G401 (cell line): ENCODE data around the gene ZNF580. TPM values are rescaled to one million over a fixed set of nuclear protein-coding genes. Genes with fewer than 3 reads are reported as not detected.

Experiments
- DNase-seq: peaks from one replicate; pipeline ENCODE4 v3.0.0-alpha.2; 2015; ENCODE audit warnings: low spot score
- in situ Hi-C: cut with HindIII; loops from 2 replicates; pipeline ENCODE4 v1.10.0; 2016; ENCODE audit warnings: low sequenced_read_pairs, mixed read lengths
- total RNA-seq: library from RNA; depleted of rRNA; stranded (reverse); fragments of >200 nt; shearing (Covaris generic); gene quantifications from 2 replicates; pipeline ENCODE4 v1.2.3, GENCODE V29; 2014; rRNA removed

ZNF580 gene, protein sequence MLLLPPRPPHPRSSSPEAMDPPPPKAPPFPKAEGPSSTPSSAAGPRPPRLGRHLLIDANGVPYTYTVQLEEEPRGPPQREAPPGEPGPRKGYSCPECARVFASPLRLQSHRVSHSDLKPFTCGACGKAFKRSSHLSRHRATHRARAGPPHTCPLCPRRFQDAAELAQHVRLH
- 5.1 and 17.4 TPM in 2 replicates for total RNA-seq

DNA sequence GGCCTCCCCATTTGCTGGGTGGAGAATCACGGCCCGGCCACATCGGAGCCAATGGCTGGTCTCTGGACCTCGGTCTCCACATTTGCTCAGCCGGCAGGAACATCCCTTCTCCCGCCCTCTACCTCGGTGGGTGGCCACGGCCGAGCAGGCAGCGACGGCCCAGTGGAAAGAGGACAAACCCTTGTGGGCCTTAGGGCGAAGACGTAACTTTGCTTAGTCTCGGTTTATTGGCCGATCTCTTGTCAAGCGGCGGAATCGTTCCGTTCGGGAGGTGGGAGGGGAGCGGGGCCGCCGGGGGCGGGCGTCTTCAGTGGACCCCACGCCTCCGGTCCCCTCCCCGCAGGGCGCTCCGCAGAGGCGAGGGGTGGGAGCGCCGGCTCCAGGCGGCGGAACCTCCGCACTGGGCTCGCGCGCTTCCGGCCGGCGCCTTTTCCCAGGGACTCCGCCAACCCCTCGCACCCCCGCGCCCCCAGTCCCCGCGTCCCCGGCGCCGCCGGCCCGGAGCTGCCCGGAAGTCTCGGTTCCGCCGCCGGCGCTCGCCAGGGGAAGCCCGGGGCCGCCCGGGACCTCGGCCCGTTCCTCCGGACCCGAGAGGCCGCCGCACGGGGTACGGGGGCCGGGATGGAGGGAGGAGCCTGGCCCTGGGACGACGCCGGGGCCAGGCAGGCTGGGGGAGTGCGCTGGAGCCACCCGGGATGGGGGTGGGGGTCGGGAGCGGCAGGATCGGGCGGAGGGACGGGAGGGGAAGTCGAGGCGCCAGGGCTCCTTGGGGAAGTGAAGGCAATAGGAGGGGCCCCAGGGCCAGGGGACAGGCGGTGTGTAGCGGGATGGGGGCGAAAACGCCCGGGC is at the start of gene ZNF580:
Gene ZNF580, plus strand, starts transcription at position 426 of the 849 bp plus-strand sequence. CDS start 1,507 bp downstream, outside the sequence.
- in situ Hi-C loops = no loop called here
- DNase-seq = peak; percentile 60

DNA sequence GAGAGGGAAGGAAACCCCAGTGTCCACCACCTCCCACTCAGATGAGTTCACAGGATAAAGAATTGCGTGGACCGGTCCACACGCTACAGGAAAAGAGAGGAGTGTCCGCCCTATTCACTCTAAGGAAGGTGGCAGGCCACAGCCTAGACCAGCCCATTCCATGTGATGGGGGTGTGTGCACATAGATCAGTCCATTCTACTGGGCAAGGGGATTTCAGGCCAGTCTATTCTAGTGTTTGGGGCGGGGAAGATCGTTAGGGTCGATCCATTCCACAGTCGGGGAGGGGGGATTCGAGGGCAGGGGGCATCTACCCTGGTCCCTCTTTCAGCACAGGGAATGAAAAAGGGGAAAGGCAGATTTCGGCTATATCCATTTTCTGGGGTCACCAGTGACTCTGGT is 49.2 kb upstream of the ZNF580 start:
- DNase-seq = no peak
- in situ Hi-C loops = no loop called here

DNA sequence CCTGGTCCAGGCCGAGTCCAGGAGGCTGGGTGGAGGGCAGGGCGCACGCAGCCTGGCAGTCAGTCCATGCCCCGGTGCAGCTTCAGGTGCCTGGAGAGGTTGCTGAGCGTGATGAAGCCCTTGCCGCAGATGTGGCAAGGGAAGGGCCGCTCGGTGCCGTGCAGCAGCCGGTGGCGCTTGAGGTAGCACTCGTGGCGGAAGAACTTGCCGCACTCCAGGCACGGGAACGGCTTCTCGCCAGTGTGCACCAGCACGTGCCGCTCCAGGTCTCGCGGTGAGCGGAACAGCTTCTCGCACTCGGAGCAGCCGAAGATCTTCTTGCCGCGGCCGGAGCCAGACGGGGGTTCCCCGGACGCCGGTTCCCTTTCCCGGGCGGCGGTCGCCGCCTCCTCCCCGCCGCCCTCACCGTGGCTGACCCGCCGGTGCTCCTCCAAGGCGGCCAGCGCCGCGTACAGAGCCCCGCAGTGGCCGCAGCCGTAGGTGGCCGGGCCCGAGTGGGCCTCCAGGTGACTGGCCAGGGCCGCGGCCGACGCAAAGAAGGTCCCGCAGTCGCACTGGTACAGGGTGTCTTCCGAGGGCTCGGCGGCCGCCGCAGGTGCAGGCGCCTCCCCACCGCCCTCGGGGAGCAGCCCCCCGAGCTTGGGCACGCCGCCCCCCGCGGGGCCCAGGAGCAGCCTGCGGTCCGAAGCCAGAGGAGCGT is 48.3 kb upstream of the ZNF580 start:
- DNase-seq = no peak
- in situ Hi-C loops = no loop called here

DNA sequence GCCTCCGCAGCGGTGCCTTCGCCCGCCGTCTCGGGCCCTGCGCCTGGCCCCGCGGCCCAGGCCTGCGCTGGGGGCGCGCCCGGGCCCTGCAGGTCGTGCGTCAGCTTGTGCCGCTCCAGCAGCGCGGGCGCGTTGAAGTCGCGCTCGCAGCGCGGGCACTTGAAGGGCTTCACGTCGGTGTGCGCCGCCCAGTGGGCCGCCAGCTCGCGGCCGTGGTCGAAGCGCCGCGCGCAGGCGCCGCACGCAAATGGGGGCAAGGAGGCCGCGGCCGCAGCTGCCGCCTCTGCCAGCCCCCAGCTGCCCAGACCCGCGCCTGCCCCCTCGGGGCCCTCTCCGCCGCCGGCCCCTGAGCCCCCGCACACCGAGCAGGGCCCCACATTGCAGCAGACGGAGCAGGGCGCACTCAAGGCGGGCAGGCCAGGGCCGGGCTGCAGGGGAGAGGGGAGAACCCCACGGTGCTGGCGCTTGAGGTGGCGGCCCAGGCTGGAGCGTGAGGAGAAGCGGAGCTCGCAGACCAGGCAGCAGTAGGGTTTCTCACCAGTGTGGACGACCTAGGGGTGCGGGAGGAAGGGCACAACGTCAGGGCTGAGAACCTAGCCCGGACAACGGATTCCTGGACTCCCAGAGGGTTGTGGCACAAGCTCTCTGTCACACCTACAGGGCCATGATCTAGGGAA is 47.6 kb upstream of the ZNF580 start:
- DNase-seq = no peak
- in situ Hi-C loops = no loop called here

DNA sequence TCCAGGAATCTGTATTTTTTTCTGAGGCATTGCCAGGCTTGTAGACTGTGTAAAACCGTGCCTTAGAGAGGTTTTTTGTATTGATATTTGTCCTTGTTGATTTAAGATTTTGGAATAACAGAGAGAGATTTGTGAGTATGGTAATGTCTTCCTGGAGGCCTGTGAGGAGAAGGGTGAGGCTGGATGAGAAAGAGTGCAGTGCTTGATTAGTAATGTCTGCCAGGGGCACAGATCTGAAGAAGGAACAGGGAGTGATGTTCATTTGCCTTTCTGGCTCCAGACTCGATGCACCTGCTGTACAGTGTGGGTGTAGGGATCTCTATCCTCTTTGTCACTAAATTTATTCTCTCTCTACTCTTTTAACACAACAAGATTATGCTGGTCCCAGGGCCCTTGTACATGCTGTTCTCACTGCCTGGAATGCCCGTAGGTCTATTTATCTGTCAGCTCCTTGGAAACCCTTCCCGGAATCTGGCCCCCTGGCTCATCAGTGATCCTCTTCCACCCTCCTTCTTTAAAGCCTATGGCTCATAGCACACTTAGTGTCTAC is 45.7 kb upstream of the ZNF580 start:
- DNase-seq = no peak
- in situ Hi-C loops = no loop called here

DNA sequence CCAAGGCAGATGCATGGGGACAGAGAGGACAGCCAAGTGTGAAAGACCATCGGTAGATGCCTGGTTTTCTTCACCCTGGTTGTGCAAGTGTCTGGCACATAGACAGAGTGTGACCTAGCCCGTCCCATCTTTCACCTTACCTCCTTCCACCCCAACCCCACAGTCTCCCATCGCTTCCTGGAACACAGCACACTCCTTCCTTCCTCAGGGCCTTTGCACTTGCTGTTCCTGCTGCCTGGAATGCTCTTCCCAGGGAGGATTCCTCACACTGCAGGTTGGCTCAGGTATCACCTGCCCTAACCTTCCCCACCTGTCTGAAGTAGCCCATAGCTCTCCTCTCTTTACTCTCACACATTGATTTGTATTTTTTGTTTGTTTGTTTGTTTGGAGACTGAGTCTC is 44.5 kb upstream of the ZNF580 start:
- in situ Hi-C loops = no loop called here
- no peak for DNase-seq

DNA sequence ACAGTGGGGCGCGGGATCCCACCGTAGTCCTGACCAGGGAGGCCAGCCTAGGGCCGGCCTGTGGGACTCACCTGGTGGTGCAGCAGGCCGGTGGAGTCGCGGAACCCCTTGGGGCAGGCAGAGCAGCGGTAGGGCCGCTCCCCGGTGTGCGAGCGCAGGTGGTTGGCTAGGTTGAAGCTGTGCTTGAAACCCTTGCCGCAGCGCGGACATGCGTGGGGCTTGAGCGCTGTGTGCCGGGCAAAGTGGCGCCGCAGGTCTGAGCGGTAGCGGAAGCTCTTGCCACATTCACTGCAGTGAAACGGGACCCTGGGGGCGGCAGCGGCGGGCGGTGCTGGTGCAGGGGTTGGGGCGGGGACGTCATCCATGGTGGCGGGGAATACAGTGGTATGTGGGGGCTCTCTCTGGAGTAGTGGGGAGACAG is 43.3 kb upstream of the ZNF580 start:
- no peak for DNase-seq
- in situ Hi-C loops = no loop called here

DNA sequence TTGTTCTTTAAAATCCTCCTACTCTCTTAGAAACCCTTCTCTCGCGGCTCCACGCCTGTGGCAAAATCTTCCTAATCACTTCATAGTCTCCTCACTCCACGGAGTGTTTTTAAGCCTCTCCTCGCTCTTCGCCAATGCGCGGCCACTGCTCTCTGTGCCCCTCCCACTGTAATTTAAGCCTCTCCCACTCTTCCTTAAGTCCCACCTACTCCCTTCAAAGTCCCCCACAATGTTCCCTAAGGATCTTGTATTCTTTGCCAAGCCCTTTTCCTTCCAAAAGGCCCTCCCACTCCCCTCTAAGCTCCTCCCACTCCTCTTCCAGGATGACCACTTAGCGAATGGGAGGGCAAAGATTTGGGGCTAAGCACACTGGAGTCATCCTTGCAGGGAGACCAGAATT is 42.8 kb upstream of the ZNF580 start:
- no peak for DNase-seq
- in situ Hi-C loops = no loop called here

DNA sequence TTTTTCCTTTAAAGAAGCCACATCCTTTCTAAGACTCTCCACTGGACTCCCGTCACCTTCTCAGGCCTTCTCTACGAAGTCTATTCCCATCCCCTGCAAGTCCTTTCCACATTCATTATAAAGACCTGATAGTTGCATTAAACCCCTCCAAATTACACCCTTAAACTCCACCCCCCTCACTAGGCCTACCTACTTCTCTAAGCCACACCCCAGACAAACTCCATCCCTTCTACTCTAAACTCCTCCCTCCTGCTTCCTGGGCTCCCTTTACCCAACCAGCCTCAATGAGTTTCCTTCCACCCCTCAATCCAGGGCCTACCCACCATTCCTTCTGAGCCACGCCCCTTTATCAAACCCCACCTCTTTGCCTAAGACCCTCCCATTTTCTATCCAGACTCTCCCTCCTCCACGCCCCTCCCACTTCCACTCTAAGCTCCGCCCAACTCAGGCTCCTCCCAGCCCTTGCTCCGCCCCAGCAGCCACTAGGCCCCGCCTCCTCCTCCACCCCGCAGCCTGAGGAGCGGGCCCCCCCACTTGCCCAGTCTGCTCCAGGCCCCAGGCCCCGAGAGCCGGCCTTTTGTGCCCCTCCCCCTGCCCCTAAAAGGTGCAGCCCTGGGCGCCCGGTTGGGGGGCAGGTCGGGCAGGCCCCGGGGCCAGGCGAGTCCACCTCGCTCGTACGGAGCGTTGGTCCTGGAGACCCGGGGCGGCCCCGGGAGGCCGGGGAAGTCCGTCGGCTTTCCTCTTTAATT is 41.9 kb upstream of the ZNF580 start:
- peak; percentile 95 for DNase-seq
- in situ Hi-C loops = no loop called here

DNA sequence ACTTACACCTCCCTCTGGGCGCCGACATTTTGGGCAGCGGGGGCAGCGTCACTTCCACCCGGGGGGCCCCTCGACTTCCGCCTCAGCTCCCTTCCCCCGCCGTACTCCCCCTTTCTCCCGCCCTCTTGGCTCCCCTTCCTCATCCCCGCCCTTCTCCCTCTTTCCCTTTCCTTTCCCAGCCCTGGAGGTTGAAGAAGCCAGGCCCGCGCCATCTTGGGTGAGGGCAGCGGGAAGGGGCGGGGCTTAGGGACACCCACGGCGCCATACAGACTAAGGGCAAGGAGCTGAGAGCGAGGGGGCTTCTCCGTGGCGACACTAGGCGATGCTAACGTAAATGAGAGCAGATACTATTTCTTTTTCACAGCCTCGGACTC is 41.3 kb upstream of the ZNF580 start, which contains the start of gene FIZ1:
Gene FIZ1, minus strand, starts transcription at position 50 of the 374 bp plus-strand sequence. CDS start 1,652 bp downstream, outside the sequence.
- in situ Hi-C loops = no loop called here
- DNase-seq = peak; percentile 99

DNA sequence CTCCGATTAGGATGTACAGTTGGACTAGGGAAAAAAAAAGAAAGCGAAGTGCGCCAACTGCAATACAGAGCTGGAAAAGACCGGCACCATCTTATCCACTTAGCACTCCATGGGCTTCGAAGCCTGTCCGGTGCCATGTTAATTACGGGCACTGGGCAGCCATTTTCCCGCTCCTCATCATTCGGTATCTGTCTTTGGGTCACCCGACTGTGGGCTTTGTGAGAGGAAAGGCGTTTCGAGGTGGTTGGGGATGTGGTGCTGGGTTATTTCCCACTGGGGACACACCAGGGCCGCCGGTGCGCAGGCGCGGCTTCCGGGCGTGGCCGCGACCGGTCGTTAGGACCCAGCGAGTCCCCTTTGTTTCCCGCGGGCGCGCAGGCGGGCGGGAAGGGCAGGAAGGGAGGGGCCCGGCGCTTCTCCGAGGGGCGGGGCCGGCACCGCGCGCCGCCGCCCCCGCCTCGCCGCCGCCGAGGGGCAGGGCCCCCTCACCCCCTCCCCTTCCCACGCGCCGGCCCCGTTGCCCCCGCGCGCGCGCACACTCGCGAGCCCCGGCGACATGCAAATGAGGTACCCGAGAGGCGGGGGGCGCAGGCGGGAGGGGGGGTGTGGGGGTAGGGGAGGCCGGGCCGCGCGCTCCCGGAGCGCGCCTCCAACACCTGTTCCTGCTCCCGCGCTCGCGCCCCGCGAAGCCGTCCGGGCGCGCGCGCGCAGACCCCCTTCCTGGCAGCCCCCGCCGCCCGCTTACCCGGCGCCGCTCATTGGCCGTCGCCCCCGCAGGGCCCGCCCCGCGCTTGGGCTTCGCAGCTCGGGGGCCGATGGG is 40.8 kb upstream of the ZNF580 start, which contains the start of gene ZNF524:
Gene ZNF524, plus strand, starts transcription at position 447 of the 820 bp plus-strand sequence. CDS start 1,825 bp downstream, outside the sequence.
- peak; percentile 95 for DNase-seq
- in situ Hi-C loops = no loop called here

DNA sequence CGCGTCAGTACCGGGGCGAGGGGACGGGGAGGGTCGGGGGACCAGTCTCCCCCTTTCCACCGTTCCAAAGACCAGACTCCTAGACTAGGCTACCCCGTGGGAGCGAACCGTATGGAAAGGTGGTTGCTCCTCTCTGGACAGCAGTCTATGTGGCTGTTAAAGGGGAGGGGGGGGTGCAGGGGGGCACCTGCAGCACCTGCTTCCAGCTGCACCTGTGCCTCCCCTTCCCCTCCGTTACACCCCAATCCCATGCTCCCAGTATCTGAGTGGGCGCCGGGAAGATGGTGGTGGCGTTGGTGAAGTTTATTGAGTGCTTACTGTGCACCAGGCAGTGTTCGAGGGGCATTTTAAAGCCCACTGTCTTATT is 40.2 kb upstream of the ZNF580 start:
- DNase-seq = no peak
- in situ Hi-C loops = no loop called here

DNA sequence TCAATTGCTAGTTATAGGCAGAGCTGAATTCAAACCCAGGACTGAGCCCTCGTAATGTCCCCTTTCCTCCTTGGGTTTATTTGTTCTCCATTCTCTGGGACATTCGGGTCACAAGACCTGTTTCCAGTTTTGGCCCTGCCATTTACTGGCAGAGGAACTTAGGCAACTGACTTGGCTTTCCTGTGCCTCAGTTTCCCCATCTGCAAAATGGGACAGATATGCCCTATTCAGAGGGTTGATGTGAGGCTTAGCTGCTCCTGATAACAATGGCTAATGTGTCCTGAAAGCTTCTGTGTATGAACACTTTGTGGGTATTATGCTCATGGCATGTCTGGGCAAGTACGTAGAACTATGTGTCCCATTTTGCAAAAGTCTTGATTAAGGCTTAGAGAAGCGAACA is 39.7 kb upstream of the ZNF580 start:
- DNase-seq = no peak
- in situ Hi-C loops = no loop called here

DNA sequence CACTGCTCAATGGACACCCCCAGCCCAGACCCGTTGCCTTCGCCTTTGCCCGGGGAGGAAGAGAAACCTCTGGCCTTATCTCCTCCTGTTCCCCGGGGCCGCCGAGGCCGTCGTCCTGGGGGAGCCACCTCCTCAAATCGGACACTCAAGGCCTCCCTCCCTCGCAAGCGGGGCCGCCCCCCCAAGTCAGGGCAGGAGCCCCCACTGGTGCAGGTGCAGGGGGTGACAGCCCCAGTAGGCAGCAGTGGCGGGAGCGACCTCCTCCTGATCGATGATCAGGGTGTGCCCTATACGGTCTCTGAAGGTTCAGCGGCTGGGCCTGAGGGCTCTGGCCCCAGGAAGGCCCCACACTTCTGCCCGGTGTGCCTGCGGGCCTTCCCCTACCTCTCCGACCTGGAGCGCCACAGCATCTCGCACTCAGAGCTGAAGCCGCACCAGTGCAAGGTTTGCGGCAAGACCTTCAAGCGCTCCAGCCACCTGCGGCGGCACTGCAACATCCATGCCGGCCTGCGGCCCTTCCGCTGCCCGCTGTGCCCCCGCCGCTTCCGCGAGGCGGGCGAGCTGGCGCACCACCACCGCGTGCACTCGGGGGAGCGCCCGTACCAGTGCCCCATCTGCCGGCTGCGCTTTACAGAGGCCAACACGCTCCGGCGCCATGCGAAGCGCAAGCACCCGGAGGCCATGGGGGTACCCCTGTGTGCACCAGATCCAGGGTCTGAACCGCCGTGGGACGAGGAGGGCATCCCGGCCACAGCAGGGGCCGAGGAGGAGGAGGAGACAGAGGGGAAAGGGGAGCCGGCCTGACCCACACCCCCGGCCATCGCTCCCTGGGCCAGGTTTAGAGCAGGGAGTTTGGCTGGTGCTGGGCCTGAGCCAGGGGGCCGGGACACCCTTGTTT is 38.4 kb upstream of the ZNF580 start:
- in situ Hi-C loops = no loop called here
- no peak for DNase-seq

DNA sequence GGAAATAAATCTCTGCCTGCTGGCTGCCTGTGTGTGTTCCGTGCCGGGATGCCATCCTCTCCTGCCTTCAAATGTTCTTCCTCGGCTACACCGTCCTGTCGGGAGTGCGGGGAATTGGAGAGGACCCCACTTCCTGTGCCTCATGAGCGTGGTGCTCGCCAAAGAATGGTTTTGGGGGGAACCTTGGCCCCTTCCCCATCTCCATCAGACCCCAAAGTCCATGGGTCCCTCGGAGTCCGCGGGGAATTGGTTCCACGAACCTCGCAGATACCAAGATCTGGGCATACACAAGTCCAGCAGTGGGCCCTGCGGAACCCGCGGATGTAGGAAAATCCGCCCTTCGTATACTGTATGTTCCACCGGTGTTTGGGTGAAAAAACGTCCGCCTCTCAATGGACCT is 37.7 kb upstream of the ZNF580 start:
- in situ Hi-C loops = no loop called here
- no peak for DNase-seq

DNA sequence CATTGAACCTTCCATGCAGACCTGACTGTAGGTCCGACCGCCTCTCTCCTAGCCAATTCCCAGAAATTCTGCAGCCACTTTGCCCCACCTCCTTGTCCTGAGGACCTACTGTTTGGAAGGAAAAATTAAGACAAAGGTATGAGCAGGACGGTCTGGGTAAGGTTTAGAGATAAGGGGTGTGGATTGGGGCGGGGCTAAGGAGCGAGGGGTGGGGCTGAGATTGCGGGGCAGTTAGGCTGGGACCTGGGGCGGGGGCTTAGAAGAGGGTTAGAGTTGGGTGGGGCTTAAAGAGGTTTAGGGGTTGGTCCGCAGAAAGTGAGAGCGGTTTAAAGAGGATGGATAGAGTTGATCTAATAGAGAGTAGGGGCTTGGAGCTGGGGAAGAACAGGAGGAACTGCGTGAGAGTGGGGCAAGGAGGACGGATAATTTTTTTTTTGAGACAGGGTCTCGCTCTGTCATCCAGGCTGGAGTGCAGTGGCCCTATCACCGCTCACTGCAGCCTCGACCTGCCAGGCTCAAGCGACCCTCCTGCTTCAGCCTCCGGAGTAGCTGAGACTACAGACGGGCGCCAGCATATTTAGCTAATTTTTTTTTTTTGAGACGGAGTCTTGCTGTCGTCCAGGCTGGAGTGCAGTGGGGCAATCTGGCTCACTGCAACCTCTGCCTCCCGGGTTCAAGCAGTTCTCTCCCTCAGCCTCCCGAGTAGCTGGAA is 37.1 kb upstream of the ZNF580 start:
- in situ Hi-C loops = no loop called here
- no peak for DNase-seq
